ENCODE measurements around the gene EED. TPM values are rescaled to one million over a fixed set of nuclear protein-coding genes. Genes with fewer than 3 reads are reported as not detected.
A peak's percentile ranks its signal among the peaks of the same experiment; 100 is the strongest.

Gene EED
- total and polyA plus RNA-seq, 9 of the 15 experiments (the other 6 are each of a cell fraction or from before 2014, with no cell fraction given), result 33.0 to 110 (median 55.1) TPM

- no peak for TF ChIP-seq USF2 (CRISPR knock-in tag; IDR thresholded peaks at IDR 0.05)
- TF ChIP-seq MAZ (CRISPR knock-in tag; conservative IDR thresholded peaks at IDR 0.05 in 1 of 2, IDR thresholded peaks at IDR 0.05 in 1 of 2), result peak; percentile 79 to 87
- no peak for TF ChIP-seq TAL1 (IDR thresholded peaks at IDR 0.05)
- TF ChIP-seq PATZ1 (CRISPR knock-in tag; IDR thresholded peaks at IDR 0.05; ENCODE audit: borderline replicate concordance), result no peak
- TF ChIP-seq HES1 (IDR thresholded peaks at IDR 0.05; ENCODE audit: low read depth), result no peak
- peak; percentile 82 for TF ChIP-seq EP400 (IDR thresholded peaks at IDR 0.05)
- no peak for TF ChIP-seq JUNB (CRISPR knock-in tag; conservative IDR thresholded peaks at IDR 0.05)
- no peak for TF ChIP-seq OTX1 (CRISPR knock-in tag; IDR thresholded peaks at IDR 0.05)
- no peak for TF ChIP-seq RBM39 (optimal IDR thresholded peaks at IDR 0.05; ENCODE audit: low read depth, low read length)
- TF ChIP-seq KLF13 (tag; IDR thresholded peaks at IDR 0.05; ENCODE audit: borderline replicate concordance, low read depth), result no peak
- no peak for TF ChIP-seq CBX5 (IDR thresholded peaks at IDR 0.05; ENCODE audit: borderline replicate concordance, low read depth)
- TF ChIP-seq FOXM1 (IDR thresholded peaks at IDR 0.05; ENCODE audit: low read depth), result peak; percentile 48; the same call in 1 of the 2 replicates
- 0 out of 2 replicates have a peak, but pooled peaks have one; percentile 61 for TF ChIP-seq FOXM1 (CRISPR knock-in tag; IDR thresholded peaks at IDR 0.05; ENCODE audit: low read depth)
- no peak for TF ChIP-seq RREB1 (CRISPR knock-in tag; IDR thresholded peaks at IDR 0.05)
- TF ChIP-seq JUN (IDR thresholded peaks at IDR 0.05; ENCODE audit: borderline replicate concordance, low read depth, low read length), result no peak; the same call in 1 of the 2 replicates
- no peak for TF ChIP-seq JUN (CRISPR knock-in tag; IDR thresholded peaks at IDR 0.05; ENCODE audit: borderline replicate concordance)
- no peak for TF ChIP-seq ZNF274 (IDR thresholded peaks at IDR 0.05; ENCODE audit: borderline replicate concordance, low read depth, low read length)
- TF ChIP-seq ZNF696 (CRISPR knock-in tag; conservative IDR thresholded peaks at IDR 0.05), result no peak
- no peak for TF ChIP-seq TCF3 (CRISPR knock-in tag; IDR thresholded peaks at IDR 0.05)
These were observed 57.7 kb downstream of the EED start, which contains the start of gene HIKESHI (continued) for GRCh38 chr11:86302092-86302793.
